ENCODE measurements around the gene P4HTM.
A peak's percentile ranks its signal among the peaks of the same experiment; 100 is the strongest.

P4HTM gene

DNA sequence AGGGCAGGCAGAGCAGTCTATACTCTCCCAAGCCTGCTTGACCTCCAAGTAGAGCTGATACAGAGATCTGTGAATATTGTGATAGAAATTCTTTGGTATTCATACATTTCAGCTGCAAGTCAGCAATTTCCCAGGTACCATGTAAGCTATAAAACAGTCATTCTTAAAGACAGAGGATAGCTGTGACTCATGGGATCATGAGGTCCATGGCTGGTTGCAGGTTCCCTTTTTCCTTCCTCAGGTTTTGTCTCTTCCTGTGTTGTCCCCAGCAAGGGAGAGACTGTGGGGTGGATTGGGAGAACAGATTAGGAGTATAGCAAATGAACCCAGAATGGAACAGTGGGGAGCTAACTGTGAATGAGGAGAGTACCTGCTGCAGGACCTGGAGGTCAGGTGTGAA lies 5.4 kb upstream of the P4HTM start:
- DNase-seq (ENCODE audit: low read depth): no peak

DNA sequence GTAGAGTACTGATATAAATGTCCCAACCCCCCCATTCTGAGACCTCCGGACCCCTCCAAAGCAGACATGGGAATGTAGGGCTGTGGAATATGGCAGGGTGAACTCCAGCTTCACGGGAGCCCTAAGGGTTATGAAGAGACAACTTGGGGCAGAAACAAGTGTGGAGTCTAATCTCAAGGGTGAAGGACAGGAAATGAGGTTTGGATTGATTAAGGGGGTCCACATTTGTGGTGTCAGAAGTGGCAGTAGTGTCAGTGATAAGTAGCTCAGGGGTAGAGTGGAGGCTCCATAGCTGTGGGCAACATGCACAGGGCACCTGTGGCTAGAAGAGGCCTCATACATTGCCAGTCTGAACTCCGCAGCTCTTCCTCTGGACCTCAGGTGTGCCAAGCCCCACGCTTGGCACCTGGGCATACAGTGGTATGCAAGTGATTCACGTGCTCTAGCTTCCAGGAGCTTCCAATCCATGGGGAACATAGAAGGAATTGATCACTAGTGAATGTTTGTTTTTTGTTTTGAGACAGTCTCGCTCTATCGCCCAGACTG lies 4.1 kb upstream of the P4HTM start:
- DNase-seq (ENCODE audit: low read depth): no peak

DNA sequence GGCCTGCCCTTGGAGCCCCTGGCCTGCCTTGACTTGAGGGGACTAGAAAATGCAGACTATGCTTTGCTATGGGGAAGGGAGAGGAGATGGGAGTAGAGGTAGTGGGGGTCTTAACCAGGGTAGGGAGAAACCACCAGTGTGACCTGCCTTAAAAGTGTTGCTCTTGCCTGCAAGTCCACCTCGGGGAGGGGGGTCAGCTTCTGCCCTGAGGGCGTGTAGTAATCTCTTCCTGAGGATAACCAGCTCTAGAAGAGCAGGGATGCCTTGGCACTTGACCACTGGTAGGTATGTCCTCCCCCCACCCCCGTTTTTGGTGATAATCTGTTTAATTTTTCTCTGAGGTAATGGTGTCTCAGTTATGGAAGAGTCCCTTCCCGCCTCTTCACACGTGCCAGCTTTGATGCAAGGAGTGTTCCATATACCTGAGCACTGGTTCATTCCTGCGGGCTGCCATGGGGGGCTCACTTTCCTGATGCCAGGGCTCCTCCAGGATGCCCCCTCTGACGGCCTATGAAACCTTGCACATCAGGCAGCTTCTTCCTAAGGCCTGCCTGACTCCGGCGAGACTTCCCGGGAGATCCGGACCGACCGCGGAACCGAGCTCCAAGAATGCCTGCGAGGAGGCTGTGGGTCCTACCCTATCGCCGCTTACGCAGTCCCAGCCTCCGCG lies 780 bp upstream of the P4HTM start:
- no peak for DNase-seq (ENCODE audit: low read depth)

DNA sequence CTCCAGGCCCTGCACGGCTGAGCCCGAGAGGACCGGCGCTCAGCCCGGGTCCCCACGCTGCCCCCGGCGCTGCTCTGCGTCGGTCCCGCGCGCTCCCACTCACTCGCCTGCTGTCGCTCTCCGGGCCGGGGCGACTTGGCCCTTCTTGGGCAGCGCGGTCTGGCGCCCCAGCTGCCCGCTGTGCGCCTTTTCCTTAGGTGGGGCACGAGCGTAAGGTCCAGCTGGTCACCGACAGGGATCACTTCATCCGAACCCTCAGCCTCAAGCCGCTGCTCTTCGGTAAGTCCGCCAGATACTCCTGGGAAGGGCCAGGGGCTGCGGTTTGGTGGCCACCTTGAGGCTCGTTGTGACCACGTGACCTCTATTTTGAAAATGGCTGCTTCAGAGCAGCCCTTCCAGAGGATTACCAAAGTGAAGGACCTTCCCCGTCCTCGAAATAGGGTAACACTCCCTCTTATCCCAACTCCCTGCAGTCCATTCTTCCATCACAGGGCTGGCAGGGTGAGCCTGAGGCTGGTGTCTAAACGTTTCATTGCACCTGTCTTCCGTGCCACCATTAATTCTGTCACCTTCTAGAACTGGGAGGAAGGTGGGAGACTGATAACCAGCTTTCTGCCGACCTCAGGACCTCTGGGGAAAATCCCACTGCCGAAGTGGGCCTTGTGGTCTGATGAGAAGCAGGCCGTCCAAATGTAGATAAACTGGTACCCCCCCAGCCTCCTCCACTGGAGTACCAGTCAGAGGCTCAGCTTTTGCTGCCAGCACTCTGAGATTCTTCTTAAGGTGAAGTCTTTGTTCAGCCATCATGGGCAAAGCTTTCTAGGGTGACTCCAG lies 812 bp downstream of the P4HTM start:
- DNase-seq (ENCODE audit: low read depth): no peak

DNA sequence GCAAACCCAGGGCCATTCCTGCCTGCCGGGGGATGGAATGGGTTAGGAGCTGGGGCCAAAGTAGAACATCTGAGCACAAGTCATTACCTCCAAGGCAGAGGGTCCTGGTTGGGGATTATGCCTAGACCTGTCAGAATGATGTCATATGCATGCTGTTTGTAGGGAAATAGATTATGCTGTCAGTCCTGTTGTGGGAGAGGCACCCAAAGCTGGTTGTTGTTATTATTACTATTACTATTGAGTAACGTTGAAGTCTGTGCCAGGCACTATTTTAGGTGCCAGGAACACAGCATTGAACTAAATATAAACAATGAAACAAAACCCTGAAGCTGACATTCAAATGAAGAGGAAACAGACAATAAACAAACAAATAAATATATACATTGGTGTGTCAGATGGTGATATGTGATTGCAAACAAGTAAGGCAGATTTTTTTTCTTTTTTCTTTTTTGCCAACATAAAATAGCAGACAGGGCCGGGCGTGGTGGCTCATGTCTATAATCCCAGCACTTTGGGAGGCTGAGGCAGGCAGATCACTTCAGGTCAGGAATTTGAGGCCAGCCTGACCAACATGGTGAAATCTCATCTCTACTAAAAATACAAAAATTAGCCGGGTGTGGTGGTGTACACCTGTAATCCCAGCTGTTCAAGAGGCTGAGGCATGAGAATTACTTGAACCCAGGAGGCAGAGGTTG lies 2.0 kb downstream of the P4HTM start:
- DNase-seq (ENCODE audit: low read depth): no peak

DNA sequence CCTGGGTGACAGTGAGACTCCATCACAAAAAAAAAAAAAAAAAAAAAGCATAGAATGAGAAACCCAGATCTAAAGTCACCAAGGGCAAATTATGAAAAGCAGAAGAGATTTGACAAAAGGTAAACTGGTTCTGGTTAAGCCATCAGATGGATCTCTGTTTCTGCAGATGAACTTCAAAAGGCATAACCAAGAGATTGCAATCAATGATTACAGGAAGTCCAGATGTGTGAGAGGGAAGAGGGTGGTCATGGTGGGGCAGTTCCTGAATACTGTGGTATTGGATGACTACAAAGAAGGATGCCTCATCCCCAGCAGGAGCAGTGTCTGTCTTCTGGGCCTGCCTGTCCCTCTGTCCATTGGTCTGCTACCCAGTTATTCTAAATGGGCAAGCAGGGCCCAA lies 3.8 kb downstream of the P4HTM start:
- no peak for DNase-seq (ENCODE audit: low read depth)

DNA sequence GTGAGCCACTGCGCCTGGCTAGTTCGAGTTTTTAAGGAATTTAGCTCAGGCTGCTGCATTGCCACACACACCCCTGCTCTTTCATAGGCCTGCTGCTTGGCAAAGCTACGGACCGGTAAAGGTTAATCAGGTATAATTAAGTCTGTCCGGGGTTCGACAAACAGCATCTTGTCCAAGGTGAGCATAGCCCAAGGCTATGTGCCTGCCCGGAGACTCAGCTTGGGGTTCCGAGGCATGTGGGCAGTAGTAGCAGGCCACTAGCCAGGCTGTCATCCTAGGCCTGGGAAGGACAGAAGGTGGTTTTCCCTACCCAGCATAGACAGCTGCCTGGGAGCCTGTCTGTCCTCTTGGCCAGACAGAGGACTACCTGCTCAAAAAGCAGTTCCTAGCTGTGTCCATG lies 6.6 kb downstream of the P4HTM start:
- DNase-seq (ENCODE audit: low read depth): no peak

DNA sequence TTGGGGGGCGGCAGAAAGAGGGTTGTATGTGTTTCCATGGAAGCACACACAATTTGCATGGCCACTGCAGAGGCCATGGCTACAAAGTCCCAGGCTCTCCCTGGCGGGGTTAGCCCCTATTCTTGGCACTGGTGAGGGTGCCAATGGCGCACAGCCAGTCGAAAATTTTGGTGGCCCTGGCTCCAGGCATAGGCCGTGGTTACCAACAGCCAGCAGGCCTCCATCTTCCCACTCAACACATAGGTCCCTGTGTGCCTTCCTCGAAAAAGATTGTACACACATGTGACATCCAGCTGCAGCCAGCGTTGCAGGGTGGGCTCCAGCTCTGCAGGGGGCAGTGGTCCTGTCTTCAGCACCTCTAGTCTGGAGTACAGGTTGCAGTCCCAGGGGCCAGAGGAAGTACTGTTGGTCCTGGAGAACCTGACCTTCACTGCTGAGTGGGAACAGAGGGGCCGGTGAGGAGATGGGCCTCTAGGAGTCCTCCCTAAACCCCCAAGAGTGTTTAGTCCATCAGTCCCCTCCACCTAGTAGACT lies 7.1 kb downstream of the P4HTM start:
- DNase-seq (ENCODE audit: low read depth): no peak

DNA sequence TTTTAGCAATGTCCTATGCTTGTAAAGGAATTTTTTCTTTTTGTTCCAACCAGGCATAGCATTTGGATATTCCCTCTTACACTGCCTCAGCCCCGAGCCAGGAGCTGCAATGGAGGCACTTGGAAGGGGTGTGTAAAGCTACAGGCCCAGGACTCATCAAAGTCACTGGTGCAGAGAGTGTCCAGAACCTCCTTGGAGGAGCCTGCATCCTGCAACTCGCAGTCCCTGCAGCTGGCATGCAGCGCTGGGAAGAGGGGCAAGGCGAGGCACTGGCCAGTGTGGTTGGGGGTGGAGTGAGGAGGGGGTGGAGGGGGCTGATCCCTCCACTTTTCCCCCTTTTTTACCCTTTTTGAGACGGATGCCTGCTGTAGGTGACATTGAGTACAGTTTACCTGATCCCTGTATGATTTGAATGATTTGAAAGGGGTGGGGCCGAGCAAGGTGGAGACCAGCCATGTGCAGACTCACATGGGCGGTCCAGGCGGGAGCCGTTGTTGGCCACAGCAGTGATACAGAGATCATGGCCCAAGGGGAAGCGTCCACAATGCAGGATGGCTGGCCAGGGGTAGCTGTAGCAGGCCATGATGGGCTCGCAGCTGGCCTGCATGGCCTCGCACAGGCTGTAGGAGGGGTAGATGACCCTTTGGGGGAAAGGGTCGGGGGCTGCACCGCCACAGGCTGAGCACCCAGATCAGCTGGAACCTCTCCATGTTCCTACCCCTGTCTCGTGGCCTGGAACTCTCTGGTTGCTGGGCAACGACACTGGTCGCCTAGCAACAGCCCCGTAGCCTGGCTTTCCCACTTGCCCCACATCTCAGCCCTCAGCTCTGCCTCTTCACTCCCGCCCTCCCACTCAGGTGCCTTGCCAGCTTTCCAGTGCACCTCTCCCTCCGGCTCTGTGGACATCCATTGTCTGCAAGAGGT lies 7.9 kb downstream of the P4HTM start:
- no peak for DNase-seq (ENCODE audit: low read depth)

DNA sequence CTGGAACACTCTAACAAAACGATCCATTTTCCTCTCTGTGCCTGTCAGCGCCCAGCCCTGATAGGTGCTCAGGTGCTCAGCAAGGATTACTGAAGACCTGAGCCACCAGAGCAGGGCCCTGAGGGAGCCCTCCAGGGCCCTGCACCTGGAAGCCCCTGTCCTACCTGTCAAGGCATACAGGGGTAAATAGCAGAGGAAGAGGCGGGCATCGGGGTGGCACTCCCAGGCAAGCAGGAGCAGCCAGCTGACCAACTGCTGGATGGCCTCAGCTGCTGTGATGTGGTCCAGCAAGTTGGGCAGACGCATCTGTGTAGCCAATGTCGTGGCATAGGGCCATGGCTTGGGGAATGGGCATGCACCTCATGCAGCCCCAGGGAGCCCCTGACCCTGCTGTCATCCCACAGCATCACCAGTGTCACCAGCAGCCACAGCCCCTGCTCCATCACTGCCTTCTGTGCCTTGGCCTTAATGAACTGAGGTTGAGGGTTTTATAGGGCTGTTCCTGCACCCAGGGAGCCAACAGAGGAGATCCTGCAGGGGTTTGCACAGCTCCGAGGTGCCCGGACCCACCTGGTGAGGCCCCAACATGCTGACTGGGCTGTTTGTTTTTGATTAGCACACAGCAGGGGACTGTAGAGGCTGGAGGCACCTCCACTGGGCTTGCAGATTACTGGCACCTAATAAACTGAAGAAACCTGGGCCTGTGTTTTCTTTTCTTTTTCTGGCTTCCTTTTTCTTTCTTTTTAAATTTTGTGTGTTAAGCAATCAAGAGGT lies 9.2 kb downstream of the P4HTM start:
- DNase-seq (ENCODE audit: low read depth): no peak

DNA sequence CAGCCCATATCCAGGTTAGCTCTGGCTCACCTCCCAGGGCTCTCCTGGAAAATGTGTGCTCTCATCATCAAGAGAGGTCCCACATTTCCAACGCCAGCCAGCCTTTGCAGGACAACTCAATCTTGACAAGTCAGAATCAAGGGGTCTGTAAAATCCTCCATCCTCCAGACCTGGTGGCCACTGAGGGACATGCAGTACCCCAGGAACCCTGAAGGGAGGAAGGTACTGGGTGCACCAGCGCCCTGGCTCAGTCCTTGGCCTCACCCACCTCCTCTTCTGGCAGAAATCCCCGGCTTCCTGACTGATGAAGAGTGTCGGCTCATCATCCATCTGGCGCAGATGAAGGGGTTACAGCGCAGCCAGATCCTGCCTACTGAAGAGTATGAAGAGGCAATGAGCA lies 11.1 kb downstream of the P4HTM start:
- DNase-seq (ENCODE audit: low read depth): no peak

DNA sequence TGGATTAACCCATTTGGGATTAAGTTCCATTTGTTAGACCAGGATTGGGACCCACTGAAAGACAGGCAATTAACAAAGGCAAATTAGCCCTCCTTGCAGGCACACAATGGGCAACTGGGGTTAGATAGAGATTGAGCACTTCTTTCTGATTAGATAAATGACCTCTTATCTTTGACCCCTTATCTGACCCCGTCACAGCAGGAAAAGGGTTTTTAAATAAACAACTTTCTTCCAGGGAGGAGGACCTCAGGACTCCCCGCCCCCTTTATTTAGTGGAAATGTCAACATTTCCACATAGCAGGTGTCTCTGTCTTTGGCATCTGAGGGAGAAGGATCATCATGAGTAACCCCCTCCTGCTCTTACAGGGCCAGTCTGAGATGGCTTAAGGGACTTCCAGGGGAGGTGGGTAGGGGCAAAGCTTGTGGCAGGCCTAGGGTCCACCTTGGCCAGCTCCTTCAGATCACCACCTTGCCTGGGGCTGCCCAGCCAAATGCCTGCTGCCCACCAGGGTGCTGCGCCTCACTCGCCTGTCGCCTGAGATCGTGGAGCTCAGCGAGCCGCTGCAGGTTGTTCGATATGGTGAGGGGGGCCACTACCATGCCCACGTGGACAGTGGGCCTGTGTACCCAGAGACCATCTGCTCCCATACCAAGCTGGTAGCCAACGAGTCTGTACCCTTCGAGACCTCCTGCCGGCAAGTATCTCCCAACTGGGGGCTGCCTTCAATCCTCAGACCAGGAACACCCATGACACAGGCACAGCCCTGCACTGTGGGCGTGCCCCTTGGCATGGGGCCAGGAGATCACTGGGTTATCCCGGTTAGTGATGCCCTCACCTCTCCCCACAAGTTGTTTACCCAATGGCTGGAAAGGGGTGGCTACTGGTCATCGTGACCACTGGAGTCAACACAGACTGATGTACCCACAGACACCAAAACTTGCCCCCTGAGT lies 14.6 kb downstream of the P4HTM start:
- DNase-seq (ENCODE audit: low read depth): no peak

DNA sequence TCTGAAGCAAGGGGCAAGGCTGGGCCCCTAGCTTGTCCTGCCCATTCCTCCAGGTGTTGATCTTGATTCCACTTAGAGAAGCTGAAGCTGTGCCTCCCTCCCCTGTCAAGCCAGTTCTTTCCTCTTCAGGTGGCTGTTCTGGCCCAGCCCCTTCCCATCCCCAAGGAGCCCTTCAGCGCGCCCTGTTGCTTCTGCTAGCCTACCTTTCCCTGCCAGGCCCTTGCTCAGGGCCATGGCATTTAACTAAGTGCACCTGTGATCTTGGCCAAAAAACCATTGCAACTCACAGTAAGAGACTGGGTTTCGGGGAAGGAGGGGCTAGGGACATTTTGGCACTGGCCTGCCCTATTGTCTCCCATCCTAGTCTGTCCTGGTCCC lies 15.3 kb downstream of the P4HTM start:
- no peak for DNase-seq (ENCODE audit: low read depth)

DNA sequence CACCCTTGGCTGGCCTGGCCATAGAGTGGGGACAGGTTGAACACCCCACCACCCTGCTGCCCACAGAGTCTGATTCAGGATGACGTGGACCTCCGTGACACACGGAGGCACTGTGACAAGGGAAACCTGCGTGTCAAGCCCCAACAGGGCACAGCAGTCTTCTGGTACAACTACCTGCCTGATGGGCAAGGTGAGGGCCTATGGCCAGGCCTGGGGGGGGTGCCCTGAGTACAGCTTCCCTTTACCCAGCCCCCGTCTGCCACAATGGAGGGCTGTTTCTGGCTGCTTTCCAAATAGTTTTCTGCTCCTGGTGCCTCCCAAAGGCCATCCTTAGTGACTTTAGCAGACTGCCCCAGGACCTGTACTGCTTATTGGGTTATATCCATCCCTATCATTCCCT lies 16.0 kb downstream of the P4HTM start:
- DNase-seq (ENCODE audit: low read depth): no peak

DNA sequence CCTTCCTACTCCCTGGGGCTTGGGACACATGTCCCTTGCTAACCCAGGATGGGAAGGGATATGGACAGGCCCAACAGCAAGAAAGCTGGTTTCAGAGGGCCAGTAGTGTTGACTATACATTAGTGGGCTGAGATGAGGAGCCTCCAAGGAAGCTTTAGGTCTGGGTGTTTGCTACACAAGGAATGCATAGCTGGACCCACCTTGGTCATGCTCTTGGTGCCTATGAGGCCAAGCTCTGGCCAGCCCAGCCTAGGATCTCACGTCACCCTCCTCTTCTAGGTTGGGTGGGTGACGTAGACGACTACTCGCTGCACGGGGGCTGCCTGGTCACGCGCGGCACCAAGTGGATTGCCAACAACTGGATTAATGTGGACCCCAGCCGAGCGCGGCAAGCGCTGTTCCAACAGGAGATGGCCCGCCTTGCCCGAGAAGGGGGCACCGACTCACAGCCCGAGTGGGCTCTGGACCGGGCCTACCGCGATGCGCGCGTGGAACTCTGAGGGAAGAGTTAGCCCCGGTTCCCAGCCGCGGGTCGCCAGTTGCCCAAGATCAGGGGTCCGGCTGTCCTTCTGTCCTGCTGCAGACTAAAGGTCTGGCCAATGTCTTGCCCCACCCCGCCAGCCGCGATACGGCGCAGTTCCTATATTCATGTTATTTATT lies 16.5 kb downstream of the P4HTM start:
- DNase-seq (ENCODE audit: low read depth): no peak

DNA sequence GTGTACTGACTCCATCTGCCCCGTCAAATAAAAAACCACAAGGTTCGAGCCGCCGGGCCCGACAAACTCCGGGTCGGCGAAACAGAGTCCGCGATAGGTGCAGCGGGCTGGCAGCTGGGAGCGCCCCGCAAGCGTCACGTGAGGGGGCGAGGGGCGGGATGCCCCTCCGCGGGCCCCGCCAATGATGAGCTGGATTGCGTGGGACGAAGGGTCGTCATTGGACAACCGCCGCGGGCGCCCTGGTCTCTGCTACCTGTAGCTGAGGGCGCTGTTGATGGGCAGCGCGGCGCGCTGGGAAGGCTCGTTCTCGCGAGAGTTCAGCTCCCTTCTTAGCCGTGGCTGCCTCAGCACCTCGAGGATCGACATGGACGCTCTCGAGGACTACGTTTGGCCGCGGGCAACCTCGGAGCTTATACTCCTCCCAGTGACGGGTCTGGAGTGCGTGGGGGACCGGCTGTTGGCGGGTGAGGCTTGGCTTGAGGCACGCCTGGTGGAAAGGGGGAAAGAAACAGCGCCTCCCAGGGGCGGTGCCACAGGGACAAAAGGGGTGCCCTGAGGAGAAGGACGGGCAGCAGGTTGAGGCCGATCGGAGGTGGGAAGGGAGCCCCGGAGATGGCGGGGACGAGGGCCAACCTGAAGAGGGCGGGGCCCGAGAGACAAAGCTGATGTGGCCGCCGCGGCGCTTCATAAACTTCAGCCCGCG lies 17.2 kb downstream of the P4HTM start, which contains the start of gene WDR6:
WDR6 (plus strand) TSS at position 324 of the 703 bp plus-strand sequence; CDS start at position 365, 41 bp downstream.
- DNase-seq (ENCODE audit: low read depth): peak; percentile 96

DNA sequence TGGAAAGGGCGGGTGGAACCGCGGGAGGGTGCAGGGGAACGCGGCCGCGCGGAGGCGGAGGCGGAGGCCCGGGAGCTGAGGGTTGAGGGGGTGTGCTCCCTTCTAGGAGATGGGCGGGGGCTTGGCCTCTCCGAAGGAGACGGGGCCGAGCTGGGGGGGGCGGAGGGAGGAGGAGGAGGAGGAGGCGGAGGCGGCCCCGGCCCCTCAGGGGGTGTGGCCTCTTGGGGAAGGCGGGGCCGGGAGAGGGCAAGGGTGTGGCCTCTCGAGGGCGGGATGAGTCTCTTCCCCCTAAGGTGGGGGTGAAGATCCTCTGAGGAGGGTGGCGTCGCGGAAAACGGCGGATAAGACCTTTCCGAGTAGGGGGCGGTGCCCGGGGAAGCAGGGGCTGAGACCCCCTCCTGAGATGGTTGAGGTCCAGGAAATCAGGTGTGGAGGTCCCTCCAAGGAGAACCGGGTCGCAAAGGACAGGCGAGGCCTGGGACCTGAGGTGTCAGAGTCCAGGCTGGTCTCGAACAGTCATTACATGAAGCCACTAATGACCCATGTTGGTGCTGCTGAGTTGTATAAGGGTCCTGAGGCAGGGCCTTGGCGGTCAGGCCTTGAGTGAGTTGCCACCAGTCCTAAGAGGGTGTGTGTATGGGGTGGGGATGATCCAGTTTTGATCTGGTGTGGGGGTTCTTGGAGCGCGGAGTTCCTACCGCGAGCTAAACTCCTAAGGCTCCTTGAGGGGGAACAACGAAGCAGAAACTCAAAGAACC lies 17.9 kb downstream of the P4HTM start:
- peak; percentile 73 for DNase-seq (ENCODE audit: low read depth)

Data from stimulated activated CD8-positive, alpha-beta memory T cell treated with anti-CD3 and anti-CD28 coated beads, Interleukin-12 subunit alpha, Interleukin-12 subunit beta, amount 100 ng/mL, for 1 hour (primary cell).